Astrocyte (in vitro differentiated cells and primary cell): ENCODE measurements around the gene CCDC40. TPM values are rescaled to one million over a fixed set of nuclear protein-coding genes. Genes with fewer than 3 reads are reported as not detected.
A peak's percentile ranks its signal among the peaks of the same experiment; 100 is the strongest.

Experiments used
- DNase-seq: peaks from one replicate; pipeline ENCODE4 v3.0.0-alpha.2; 2010; ENCODE audit warnings: low read depth
- FAIRE-seq: peaks from 2 replicates; lab custom pipeline; 2011; peaks lifted over from hg19 to GRCh38; lab: Jason Lieb, UNC
- H2AFZ ChIP-seq: 2 replicates; pipeline ENCODE4 v1.6.0; 2012; ENCODE audit warnings: low read depth, low read length, inconsistent platforms
- H3K27ac ChIP-seq: 2 replicates; pipeline ENCODE4 v1.5.1; 2011; ENCODE audit warnings: low read depth, low read length, inconsistent platforms
- H3K27me3 ChIP-seq: 2 replicates; pipeline ENCODE4 v1.6.0; 2011; ENCODE audit warnings: low read length, inconsistent platforms; ENCODE audit not compliant: insufficient read depth
- H3K36me3 ChIP-seq: 2 replicates; pipeline ENCODE4 v1.5.1; 2011; ENCODE audit warnings: low read length, inconsistent platforms; ENCODE audit not compliant: insufficient read depth
- H3K4me1 ChIP-seq: 2 replicates; pipeline ENCODE4 v1.5.1; 2011; ENCODE audit warnings: low read length, inconsistent platforms; ENCODE audit not compliant: insufficient read depth
- H3K4me2 ChIP-seq: 2 replicates; pipeline ENCODE4 v1.6.0; 2012; ENCODE audit warnings: low read length, inconsistent platforms
- H3K4me3 ChIP-seq: 2 replicates; pipeline ENCODE4 v1.5.1; 2011; ENCODE audit warnings: low read depth, mild to moderate bottlenecking, low read length, inconsistent platforms; ENCODE audit not compliant: insufficient read depth
- H3K79me2 ChIP-seq: 2 replicates; pipeline ENCODE4 v1.6.0; 2012; ENCODE audit warnings: mild to moderate bottlenecking, low read length, inconsistent platforms; ENCODE audit not compliant: insufficient read depth
- H3K9ac ChIP-seq: 2 replicates; pipeline ENCODE4 v1.6.0; 2012; ENCODE audit warnings: mild to moderate bottlenecking, low read length, inconsistent platforms
- H3K9me3 ChIP-seq: 2 replicates; pipeline ENCODE4 v1.5.1; 2012; ENCODE audit warnings: low read depth, mild to moderate bottlenecking, low read length, inconsistent platforms; ENCODE audit not compliant: insufficient read depth
- H4K20me1 ChIP-seq: 2 replicates; pipeline ENCODE4 v1.6.0; 2012; ENCODE audit warnings: low read length, inconsistent platforms; ENCODE audit not compliant: insufficient read depth
- H3K27ac Mint-ChIP-seq: one replicate; pipeline ENCODE4 v1.8.0; 2021; ENCODE audit warnings: mild to moderate bottlenecking, mixed read lengths; ENCODE audit not compliant: unreplicated experiment
- H3K27me3 Mint-ChIP-seq: one replicate; pipeline ENCODE4 v1.8.0; 2021; ENCODE audit warnings: low read depth, mixed read lengths; ENCODE audit not compliant: unreplicated experiment
- H3K36me3 Mint-ChIP-seq: one replicate; pipeline ENCODE4 v1.8.0; 2021; ENCODE audit warnings: low read depth, mixed read lengths; ENCODE audit not compliant: unreplicated experiment
- H3K4me1 Mint-ChIP-seq: one replicate; pipeline ENCODE4 v1.8.0; 2021; ENCODE audit warnings: low read depth, mixed read lengths; ENCODE audit not compliant: unreplicated experiment
- H3K4me3 Mint-ChIP-seq: one replicate; pipeline ENCODE4 v1.8.0; 2021; ENCODE audit warnings: mild to moderate bottlenecking, moderate library complexity, mixed read lengths; ENCODE audit not compliant: unreplicated experiment
- H3K9me3 Mint-ChIP-seq: one replicate; pipeline ENCODE4 v1.8.0; 2021; ENCODE audit warnings: mild to moderate bottlenecking, mixed read lengths; ENCODE audit not compliant: unreplicated experiment
- EZH2 ChIP-seq: IDR thresholded peaks from 2 replicates; pipeline ENCODE4 v1.6.1; 2012; ENCODE audit warnings: mild to moderate bottlenecking, low read length, inconsistent platforms; ENCODE audit not compliant: insufficient read depth
- total RNA-seq: library from RNA; stranded (reverse); gene quantifications from 2 replicates; pipeline ENCODE4 v1.2.1, GENCODE V29; 2021
- TF ChIP-seq, protein P1 (sequence below): IDR thresholded peaks from 2 replicates; pipeline ENCODE4 v1.5.1; 2011; ENCODE audit warnings: low read depth, mild to moderate bottlenecking, inconsistent platforms, low read length, moderate library complexity; ENCODE audit not compliant: insufficient read depth

The CCDC40 gene
- total RNA-seq, 1 donor from 2014 or later, result 7.0 TPM

DNA sequence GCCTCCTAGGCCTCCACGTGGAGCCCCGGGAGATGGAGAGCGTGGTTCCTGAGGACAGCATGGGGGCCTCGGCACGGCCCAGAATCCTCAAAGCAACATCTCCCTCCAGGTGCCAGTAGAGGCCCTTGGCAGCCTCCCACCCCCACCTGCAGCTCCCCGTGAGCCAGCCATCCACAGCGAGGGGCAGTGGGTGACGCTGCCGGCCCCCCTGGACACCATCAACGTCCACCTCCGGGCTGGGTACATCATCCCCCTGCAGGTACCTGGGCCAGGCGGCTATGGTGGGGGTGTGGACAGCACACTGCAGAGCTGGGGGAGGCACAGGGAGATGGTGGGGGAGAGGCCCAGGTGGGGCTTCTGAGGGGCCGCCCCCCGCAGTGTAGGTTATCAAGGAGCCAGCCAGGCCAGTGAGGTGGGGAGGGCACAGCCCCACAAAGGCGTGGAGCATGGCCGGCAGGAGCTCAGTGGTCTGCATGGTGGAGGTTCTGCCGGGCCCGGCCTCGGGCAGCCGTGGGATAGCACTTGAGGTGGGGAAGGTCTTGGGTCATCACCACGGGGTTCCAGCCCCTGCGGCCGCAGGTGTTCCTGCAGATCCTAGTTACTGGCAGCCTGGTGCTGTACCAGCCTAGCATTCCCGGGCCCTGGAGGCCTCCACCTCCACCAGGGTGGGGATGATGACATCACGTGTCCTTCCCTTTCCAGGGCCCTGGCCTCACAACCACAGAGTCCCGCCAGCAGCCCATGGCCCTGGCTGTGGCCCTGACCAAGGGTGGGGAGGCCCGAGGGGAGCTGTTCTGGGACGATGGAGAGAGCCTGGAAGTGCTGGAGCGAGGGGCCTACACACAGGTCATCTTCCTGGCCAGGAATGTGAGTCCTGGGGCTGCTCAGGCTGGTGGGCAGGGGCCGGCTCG, 81.3 kb downstream of the CCDC40 start:
- H3K27ac Mint-ChIP-seq, result no peak overlapping the region
- H3K36me3 Mint-ChIP-seq, result peaks cover 25% of the 10 kb centered on the region
- H2AFZ ChIP-seq, result no peak overlapping the region
- H4K20me1 ChIP-seq, result no peaks in the 10 kb centered on the region
- H3K79me2 ChIP-seq, result no peaks in the 10 kb centered on the region
- H3K27me3 ChIP-seq, result no peaks in the 10 kb centered on the region
- no peaks in the 10 kb centered on the region for H3K4me1 ChIP-seq
- H3K27ac ChIP-seq, result no peak overlapping the region
- H3K9me3 Mint-ChIP-seq, result peaks cover 7% of the 10 kb centered on the region
- DNase-seq, result no peak
- FAIRE-seq, result no peak
- H3K4me3 ChIP-seq, result no peak overlapping the region
- H3K9ac ChIP-seq, result no peak overlapping the region
- H3K27me3 Mint-ChIP-seq, result no peaks in the 10 kb centered on the region
- H3K9me3 ChIP-seq, result no peaks in the 10 kb centered on the region
- peak overlapping the region; percentile 8 for H3K4me3 Mint-ChIP-seq
- no peak overlapping the region for H3K4me2 ChIP-seq
- TF ChIP-seq EZH2, result no peak
- TF ChIP-seq, protein P1, sequence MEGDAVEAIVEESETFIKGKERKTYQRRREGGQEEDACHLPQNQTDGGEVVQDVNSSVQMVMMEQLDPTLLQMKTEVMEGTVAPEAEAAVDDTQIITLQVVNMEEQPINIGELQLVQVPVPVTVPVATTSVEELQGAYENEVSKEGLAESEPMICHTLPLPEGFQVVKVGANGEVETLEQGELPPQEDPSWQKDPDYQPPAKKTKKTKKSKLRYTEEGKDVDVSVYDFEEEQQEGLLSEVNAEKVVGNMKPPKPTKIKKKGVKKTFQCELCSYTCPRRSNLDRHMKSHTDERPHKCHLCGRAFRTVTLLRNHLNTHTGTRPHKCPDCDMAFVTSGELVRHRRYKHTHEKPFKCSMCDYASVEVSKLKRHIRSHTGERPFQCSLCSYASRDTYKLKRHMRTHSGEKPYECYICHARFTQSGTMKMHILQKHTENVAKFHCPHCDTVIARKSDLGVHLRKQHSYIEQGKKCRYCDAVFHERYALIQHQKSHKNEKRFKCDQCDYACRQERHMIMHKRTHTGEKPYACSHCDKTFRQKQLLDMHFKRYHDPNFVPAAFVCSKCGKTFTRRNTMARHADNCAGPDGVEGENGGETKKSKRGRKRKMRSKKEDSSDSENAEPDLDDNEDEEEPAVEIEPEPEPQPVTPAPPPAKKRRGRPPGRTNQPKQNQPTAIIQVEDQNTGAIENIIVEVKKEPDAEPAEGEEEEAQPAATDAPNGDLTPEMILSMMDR, result no peak
- H3K4me1 Mint-ChIP-seq, result peaks cover 6% of the 10 kb centered on the region
- H3K36me3 ChIP-seq, result no peaks in the 10 kb centered on the region

DNA sequence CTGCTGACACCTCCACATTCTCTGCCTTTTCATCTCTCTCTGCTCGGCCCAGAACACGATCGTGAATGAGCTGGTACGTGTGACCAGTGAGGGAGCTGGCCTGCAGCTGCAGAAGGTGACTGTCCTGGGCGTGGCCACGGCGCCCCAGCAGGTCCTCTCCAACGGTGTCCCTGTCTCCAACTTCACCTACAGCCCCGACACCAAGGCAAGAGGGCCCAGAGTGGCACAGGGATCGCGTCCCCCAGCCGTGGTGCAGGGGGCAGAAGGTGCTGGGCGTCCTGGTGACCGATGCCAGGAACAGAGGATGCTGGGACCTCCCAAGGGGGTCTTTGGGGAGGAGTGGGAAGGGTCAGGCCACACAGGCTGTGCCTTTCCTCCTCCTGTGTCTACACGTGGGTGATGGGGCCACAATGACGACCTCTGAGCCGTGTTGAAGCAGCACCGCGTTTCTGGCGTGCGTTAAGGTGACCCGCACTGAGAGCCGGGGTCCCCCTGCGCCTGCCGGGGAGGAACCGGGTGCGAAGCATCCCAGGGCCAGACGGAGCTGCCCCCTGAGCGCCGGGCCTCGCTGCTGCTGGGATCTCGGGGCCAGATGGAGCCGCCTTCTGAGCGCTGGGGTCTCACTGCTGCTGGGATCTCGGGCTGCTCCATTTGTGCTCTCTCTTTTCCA, 82.3 kb downstream of the CCDC40 start:
- DNase-seq, result no peak

More for the DNA sequence above, 82.3 kb downstream of the CCDC40 start:
- Histone ChIP-seq H3K9me3 (no peaks in the 10 kb centered on the region), H4K20me1 (no peaks in the 10 kb centered on the region), H3K4me3 (no peak overlapping the region), H3K36me3 (no peaks in the 10 kb centered on the region), H3K27me3 (no peaks in the 10 kb centered on the region), H3K27ac (no peak overlapping the region), H3K4me1 (peaks cover 3% of the 10 kb centered on the region), H2AFZ (no peak overlapping the region), H3K79me2 (no peaks in the 10 kb centered on the region), H3K4me2 (no peak overlapping the region), H3K9ac (no peak overlapping the region)
- peaks cover 6% of the 10 kb centered on the region for H3K4me1 Mint-ChIP-seq
- H3K27ac Mint-ChIP-seq, result no peak overlapping the region
- no peak overlapping the region for H3K4me3 Mint-ChIP-seq
- no peaks in the 10 kb centered on the region for H3K27me3 Mint-ChIP-seq
- TF ChIP-seq, protein P1, result no peak
- TF ChIP-seq EZH2, result no peak
- FAIRE-seq, result no peak
- H3K9me3 Mint-ChIP-seq, result peaks cover 7% of the 10 kb centered on the region
- H3K36me3 Mint-ChIP-seq, result peaks cover 25% of the 10 kb centered on the region
